H9 (cell line): ENCODE measurements around the gene LRP1B. TPM values are rescaled to one million over a fixed set of nuclear protein-coding genes. Genes with fewer than 3 reads are reported as not detected.

Experiments
- DNase-seq: peaks from one replicate; pipeline ENCODE4 v3.0.0-alpha.2; 2017
- H2AFZ ChIP-seq: one replicate; pipeline ENCODE4 v1.6.1; 2013; ENCODE audit warnings: mild to moderate bottlenecking, low read length, control low read depth, moderate library complexity
- H2AK5ac ChIP-seq: 2 replicates; pipeline ENCODE4 v1.6.1; 2013; ENCODE audit warnings: low read length, control low read depth, mixed read lengths; ENCODE audit not compliant: insufficient read length
- H2BK120ac ChIP-seq: one replicate; pipeline ENCODE4 v1.6.1; 2013; ENCODE audit warnings: low read depth, mild to moderate bottlenecking, low read length, control low read depth, inconsistent platforms; ENCODE audit not compliant: poor library complexity, severe bottlenecking
- H2BK12ac ChIP-seq: 2 replicates; pipeline ENCODE4 v1.6.1; 2013; ENCODE audit warnings: low read length, control low read depth, mixed read lengths, low read depth; ENCODE audit not compliant: insufficient read length
- H2BK15ac ChIP-seq: 2 replicates; pipeline ENCODE4 v1.6.1; 2013; ENCODE audit warnings: low read depth, low read length, control low read depth
- H2BK20ac ChIP-seq: one replicate; pipeline ENCODE4 v1.6.1; 2013; ENCODE audit warnings: low read depth, mild to moderate bottlenecking, low read length, control low read depth, inconsistent platforms; ENCODE audit not compliant: poor library complexity, severe bottlenecking
- H2BK5ac ChIP-seq: 2 replicates; pipeline ENCODE4 v1.6.1; 2013; ENCODE audit warnings: low read length, control low read depth, mixed read lengths; ENCODE audit not compliant: insufficient read length
- H3K14ac ChIP-seq: 2 replicates; pipeline ENCODE4 v1.6.1; 2013; ENCODE audit warnings: low read length, control low read depth; ENCODE audit not compliant: insufficient read depth
- H3K18ac ChIP-seq: 2 replicates; pipeline ENCODE4 v1.6.1; 2013; ENCODE audit warnings: low read depth, mild to moderate bottlenecking, mixed read lengths, low read length, control low read depth; ENCODE audit not compliant: insufficient read length
- H3K23ac ChIP-seq: 2 replicates; pipeline ENCODE4 v1.6.1; 2013; ENCODE audit warnings: low read length, control low read depth, mixed read lengths, low read depth; ENCODE audit not compliant: insufficient read length
- H3K23me2 ChIP-seq: 2 replicates; pipeline ENCODE4 v1.6.1; 2013; ENCODE audit warnings: low read depth, mild to moderate bottlenecking, mixed read lengths, low read length, control low read depth; ENCODE audit not compliant: insufficient read length, poor library complexity, severe bottlenecking
- H3K27ac ChIP-seq: 2 replicates; pipeline ENCODE4 v1.5.1; 2013; ENCODE audit warnings: low read length, control low read depth, mixed read lengths, low read depth; ENCODE audit not compliant: insufficient read length
- H3K27me3 ChIP-seq: 2 replicates; pipeline ENCODE4 v1.6.1; 2013; ENCODE audit warnings: low read length, control low read depth, inconsistent platforms; ENCODE audit not compliant: insufficient read depth
- H3K4ac ChIP-seq: 2 replicates; pipeline ENCODE4 v1.6.1; 2013; ENCODE audit warnings: low read depth, mild to moderate bottlenecking, control low read depth, inconsistent platforms, low read length, moderate library complexity
- H3K4me1 ChIP-seq: 2 replicates; pipeline ENCODE4 v1.6.1; 2013; ENCODE audit warnings: low read length, control low read depth, inconsistent platforms; ENCODE audit not compliant: insufficient read depth
- H3K4me2 ChIP-seq: 2 replicates; pipeline ENCODE4 v1.6.1; 2013; ENCODE audit warnings: low read length, control low read depth, mixed read lengths; ENCODE audit not compliant: insufficient read length, insufficient read depth
- H3K56ac ChIP-seq: 2 replicates; pipeline ENCODE4 v1.6.1; 2013; ENCODE audit warnings: low read depth, mild to moderate bottlenecking, mixed read lengths, low read length, control low read depth; ENCODE audit not compliant: insufficient read length
- H3K79me1 ChIP-seq: 2 replicates; pipeline ENCODE4 v1.6.1; 2013; ENCODE audit warnings: low read depth, mild to moderate bottlenecking, moderate library complexity, low read length, control low read depth, inconsistent platforms; ENCODE audit not compliant: insufficient read depth, poor library complexity, severe bottlenecking
- H3K79me2 ChIP-seq: 2 replicates; pipeline ENCODE4 v1.6.1; 2013; ENCODE audit warnings: low read length, control low read depth, inconsistent platforms; ENCODE audit not compliant: insufficient read depth
- H3K9ac ChIP-seq: 2 replicates; pipeline ENCODE4 v1.6.1; 2013; ENCODE audit warnings: low read length, control low read depth, mixed read lengths; ENCODE audit not compliant: insufficient read length; ENCODE audit errors: extremely low read depth
- H3K9me3 ChIP-seq: one replicate; pipeline ENCODE4 v1.6.1; 2013; ENCODE audit warnings: low read depth, low read length, inconsistent platforms; ENCODE audit not compliant: control insufficient read depth
- H3T11ph ChIP-seq: one replicate; pipeline ENCODE4 v1.6.1; 2013; ENCODE audit warnings: mild to moderate bottlenecking, low read length, control low read depth, inconsistent platforms
- H4K20me1 ChIP-seq: one replicate; pipeline ENCODE4 v1.6.1; 2013; ENCODE audit not compliant: control insufficient read depth, insufficient read length, insufficient read depth
- H4K5ac ChIP-seq: 2 replicates; pipeline ENCODE4 v1.6.1; 2013; ENCODE audit warnings: low read depth, mild to moderate bottlenecking, mixed read lengths, low read length, control low read depth; ENCODE audit not compliant: insufficient read length
- H4K8ac ChIP-seq: replicated peaks from 2 replicates; pipeline ENCODE4 v1.6.1; 2013; ENCODE audit warnings: low read length, control low read depth, mixed read lengths, low read depth; ENCODE audit not compliant: insufficient read length
- H4K91ac ChIP-seq: 2 replicates; pipeline ENCODE4 v1.6.1; 2013; ENCODE audit warnings: low read depth, mild to moderate bottlenecking, moderate library complexity, mixed read lengths, low read length, control low read depth; ENCODE audit not compliant: insufficient read length
- H3K27ac Mint-ChIP-seq, 3 experiments: 2 replicates in 2 of 3; 3 replicates in 1 of 3; pipeline ENCODE4 v1.8.0; 2020 to 2021; ENCODE audit warnings: mixed read lengths in 3 of 3, mild to moderate bottlenecking in 1 of 3, moderate library complexity in 1 of 3
- H3K27me3 Mint-ChIP-seq: 2 replicates; pipeline ENCODE4 v1.8.0; 2021; ENCODE audit warnings: low read depth, mild to moderate bottlenecking, moderate library complexity, mixed read lengths
- H3K36me3 Mint-ChIP-seq, 3 experiments: 2 replicates in 2 of 3; 3 replicates in 1 of 3; pipeline ENCODE4 v1.8.0; 2020 to 2021; ENCODE audit warnings: low read depth in 3 of 3, mixed read lengths in 3 of 3; ENCODE audit not compliant: insufficient read depth in 1 of 3
- H3K4me1 Mint-ChIP-seq, 2 experiments: 2 replicates each; pipeline ENCODE4 v1.8.0; 2020; ENCODE audit warnings: mixed read lengths in 2 of 2
- H3K4me3 Mint-ChIP-seq, 2 experiments: 2 replicates in 1 of 2; 3 replicates in 1 of 2; pipeline ENCODE4 v1.8.0; 2020 to 2021; ENCODE audit warnings: mild to moderate bottlenecking in 2 of 2, mixed read lengths in 2 of 2, moderate library complexity in 1 of 2
- H3K9me3 Mint-ChIP-seq, 2 experiments: 2 replicates in 1 of 2; 3 replicates in 1 of 2; pipeline ENCODE4 v1.8.0; 2020; ENCODE audit warnings: mild to moderate bottlenecking in 2 of 2, mixed read lengths in 2 of 2, moderate library complexity in 1 of 2
- WGBS: extraction: QIAGEN DNeasy Blood & Tissue Kit; methylation state at CpG from one replicate; pipeline ENCODE4 v1.1.7; 2013; ENCODE audit warnings: missing lambda C conversion rate, low lambda C conversion rate, mixed read lengths; ENCODE audit not compliant: insufficient read length; ENCODE audit errors: extremely low coverage; 5-methylcytosine and 5-hydroxymethylcytosine counted together
- total RNA-seq: library from RNA; stranded (reverse); gene quantifications from 2 replicates; pipeline ENCODE4 v1.2.1, GENCODE V29; 2021
- TF ChIP-seq, protein P1 (sequence below): fragments of 200-600 bp; sonication (generic); conservative IDR thresholded peaks from 3 replicates; pipeline ENCODE4 v1.8.0; 2021; ENCODE audit warnings: antibody characterized with exemption, mild to moderate bottlenecking

The LRP1B gene
- total RNA-seq, 1 experiment from 2014 or later: not detected

DNA sequence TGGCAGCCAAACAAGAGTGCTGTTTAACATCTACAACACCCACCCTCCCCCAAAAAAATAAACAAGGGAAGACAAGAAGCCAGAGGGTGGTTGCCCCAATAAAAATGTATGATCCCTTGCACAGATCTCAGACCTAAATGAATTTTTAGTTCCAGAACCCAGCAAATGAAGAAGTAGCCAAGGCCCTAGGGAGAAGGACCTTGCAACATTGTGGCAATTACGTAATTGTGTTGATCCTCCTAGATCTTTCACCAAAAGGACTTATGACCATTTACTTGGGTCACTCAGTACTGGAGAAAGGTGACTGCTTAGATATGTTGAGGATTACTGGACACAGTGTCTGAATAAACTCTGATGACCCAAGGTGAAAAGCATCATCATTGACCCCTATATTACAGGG is 1393.8 kb downstream of the LRP1B start:
- no peaks in the 10 kb centered on the region; the same call in 1 of the 2 replicates for H3K27me3 ChIP-seq
- H3T11ph ChIP-seq: no peak overlapping the region
- H3K4ac ChIP-seq: no peak overlapping the region
- H3K4me3 Mint-ChIP-seq: no peak overlapping the region
- no peaks in the 10 kb centered on the region for H3K4me1 ChIP-seq
- H4K20me1 ChIP-seq: no peaks in the 10 kb centered on the region
- no peaks in the 10 kb centered on the region for H3K4me1 Mint-ChIP-seq
- H3K79me1 ChIP-seq: no peaks in the 10 kb centered on the region
- WGBS: no CpG with 5 or more reads among the region's 1 CpG
- H2AFZ ChIP-seq: no peak overlapping the region
- no peak overlapping the region for H4K91ac ChIP-seq
- no peak overlapping the region for H2BK20ac ChIP-seq
- no peak overlapping the region for H3K14ac ChIP-seq
- no peak overlapping the region for H3K18ac ChIP-seq
- no peak overlapping the region for H3K56ac ChIP-seq
- peaks cover 0 to 3% of the 10 kb centered on the region in 2 experiments; a peak in 1 of 5 replicates for H3K9me3 Mint-ChIP-seq
- H3K27me3 Mint-ChIP-seq: no peaks in the 10 kb centered on the region
- H2BK12ac ChIP-seq: no peak overlapping the region
- no peak overlapping the region for H4K5ac ChIP-seq
- H2BK120ac ChIP-seq: no peak overlapping the region
- H3K9ac ChIP-seq: no peak overlapping the region
- no peak overlapping the region for H4K8ac ChIP-seq
- H3K27ac Mint-ChIP-seq: no peak overlapping the region
- TF ChIP-seq, protein P1, sequence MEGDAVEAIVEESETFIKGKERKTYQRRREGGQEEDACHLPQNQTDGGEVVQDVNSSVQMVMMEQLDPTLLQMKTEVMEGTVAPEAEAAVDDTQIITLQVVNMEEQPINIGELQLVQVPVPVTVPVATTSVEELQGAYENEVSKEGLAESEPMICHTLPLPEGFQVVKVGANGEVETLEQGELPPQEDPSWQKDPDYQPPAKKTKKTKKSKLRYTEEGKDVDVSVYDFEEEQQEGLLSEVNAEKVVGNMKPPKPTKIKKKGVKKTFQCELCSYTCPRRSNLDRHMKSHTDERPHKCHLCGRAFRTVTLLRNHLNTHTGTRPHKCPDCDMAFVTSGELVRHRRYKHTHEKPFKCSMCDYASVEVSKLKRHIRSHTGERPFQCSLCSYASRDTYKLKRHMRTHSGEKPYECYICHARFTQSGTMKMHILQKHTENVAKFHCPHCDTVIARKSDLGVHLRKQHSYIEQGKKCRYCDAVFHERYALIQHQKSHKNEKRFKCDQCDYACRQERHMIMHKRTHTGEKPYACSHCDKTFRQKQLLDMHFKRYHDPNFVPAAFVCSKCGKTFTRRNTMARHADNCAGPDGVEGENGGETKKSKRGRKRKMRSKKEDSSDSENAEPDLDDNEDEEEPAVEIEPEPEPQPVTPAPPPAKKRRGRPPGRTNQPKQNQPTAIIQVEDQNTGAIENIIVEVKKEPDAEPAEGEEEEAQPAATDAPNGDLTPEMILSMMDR: no peak
- no peak overlapping the region for H2AK5ac ChIP-seq
- DNase-seq: no peak
- H2BK5ac ChIP-seq: no peak overlapping the region
- no peaks in the 10 kb centered on the region for H3K79me2 ChIP-seq
- H3K4me2 ChIP-seq: no peak overlapping the region
- H3K9me3 ChIP-seq: no peaks in the 10 kb centered on the region
- no peak overlapping the region for H3K23ac ChIP-seq
- H3K27ac ChIP-seq: no peak overlapping the region
- no peaks in the 10 kb centered on the region; a peak in 1 of 7 replicates for H3K36me3 Mint-ChIP-seq
- H2BK15ac ChIP-seq: no peak overlapping the region
- no peaks in the 10 kb centered on the region for H3K23me2 ChIP-seq
